Mesendoderm (in vitro differentiated cells): Measurements from ENCODE around the gene TRDN. TPM values are rescaled to one million over a fixed set of nuclear protein-coding genes. Genes with fewer than 3 reads are reported as not detected.
A peak's percentile ranks its signal among the peaks of the same experiment; 100 is the strongest.

ENCODE experiments used
- DNase-seq: peaks from one replicate; pipeline ENCODE4 v3.0.0; 2013
- H2AK5ac ChIP-seq: 2 replicates; pipeline ENCODE4 v1.6.1; 2013; ENCODE audit warnings: low read length, inconsistent platforms
- H2BK120ac ChIP-seq: 2 replicates; pipeline ENCODE4 v1.6.1; 2013; ENCODE audit warnings: low read depth, mild to moderate bottlenecking, low read length, moderate library complexity, mixed read lengths
- H2BK15ac ChIP-seq: replicated peaks from 2 replicates; pipeline ENCODE4 v1.6.1; 2013; ENCODE audit warnings: low read depth, mild to moderate bottlenecking, moderate library complexity
- H2BK5ac ChIP-seq: 2 replicates; pipeline ENCODE4 v1.6.1; 2013; ENCODE audit warnings: low read length, inconsistent platforms
- H3K18ac ChIP-seq: 2 replicates; pipeline ENCODE4 v1.6.1; 2013; ENCODE audit warnings: mild to moderate bottlenecking, low read length, mixed read lengths
- H3K23ac ChIP-seq: one replicate; pipeline ENCODE4 v1.6.1; 2013; ENCODE audit warnings: low read length
- H3K27ac ChIP-seq: 2 replicates; pipeline ENCODE4 v1.5.1; 2013; ENCODE audit warnings: low read depth, mild to moderate bottlenecking, inconsistent platforms, low read length, moderate library complexity
- H3K27me3 ChIP-seq: 2 replicates; pipeline ENCODE4 v1.6.1; 2013; ENCODE audit warnings: low read length, control low read depth, mild to moderate bottlenecking, inconsistent platforms; ENCODE audit not compliant: insufficient read depth, poor library complexity
- H3K36me3 ChIP-seq: 2 replicates; pipeline ENCODE4 v1.6.1; 2013; ENCODE audit warnings: low read length, inconsistent platforms; ENCODE audit not compliant: control insufficient read depth, insufficient read depth
- H3K4ac ChIP-seq: one replicate; pipeline ENCODE4 v1.6.1; 2013; ENCODE audit warnings: low read depth, mild to moderate bottlenecking, low read length, moderate library complexity
- H3K4me1 ChIP-seq: 2 replicates; pipeline ENCODE4 v1.6.1; 2013; ENCODE audit warnings: low read depth, low read length, inconsistent platforms; ENCODE audit not compliant: control insufficient read depth
- H3K4me2 ChIP-seq: 2 replicates; pipeline ENCODE4 v1.6.1; 2013; ENCODE audit warnings: low read length
- H3K4me3 ChIP-seq: 2 replicates; pipeline ENCODE4 v1.5.1; 2013; ENCODE audit warnings: mild to moderate bottlenecking, low read length
- H3K56ac ChIP-seq: one replicate; pipeline ENCODE4 v1.6.1; 2013; ENCODE audit warnings: low read length
- H3K79me1 ChIP-seq: 2 replicates; pipeline ENCODE4 v1.6.1; 2013; ENCODE audit warnings: low read length, inconsistent platforms
- H3K79me2 ChIP-seq: 2 replicates; pipeline ENCODE4 v1.6.1; 2013; ENCODE audit warnings: mild to moderate bottlenecking, low read length; ENCODE audit not compliant: control insufficient read depth, insufficient read depth
- H3K9ac ChIP-seq: 2 replicates; pipeline ENCODE4 v1.6.1; 2013; ENCODE audit warnings: low read length, inconsistent platforms
- H4K5ac ChIP-seq: one replicate; pipeline ENCODE4 v1.6.1; 2013; ENCODE audit warnings: low read length
- H4K8ac ChIP-seq: one replicate; pipeline ENCODE4 v1.6.1; 2013; ENCODE audit warnings: low read depth, mild to moderate bottlenecking, control low read depth, low read length, moderate library complexity
- WGBS: extraction: QIAGEN DNeasy Blood & Tissue Kit; methylation state at CpG from one replicate; pipeline ENCODE4 v1.1.7; 2013; ENCODE audit warnings: low lambda C conversion rate, missing lambda C conversion rate; ENCODE audit not compliant: insufficient coverage; ENCODE audit errors: extremely low coverage; 5-methylcytosine and 5-hydroxymethylcytosine counted together
- polyA plus RNA-seq, 2 experiments: library from polyadenylated mRNA; stranded (reverse); fragments of 200-250 nt; gene quantifications; one replicate each; pipeline ENCODE4 v1.2.3, GENCODE V29; 2013

TRDN gene
- polyA plus RNA-seq (2013, experiment 1 of 2) = 123 TPM
- 118 TPM for polyA plus RNA-seq (2013, experiment 2 of 2)

DNA sequence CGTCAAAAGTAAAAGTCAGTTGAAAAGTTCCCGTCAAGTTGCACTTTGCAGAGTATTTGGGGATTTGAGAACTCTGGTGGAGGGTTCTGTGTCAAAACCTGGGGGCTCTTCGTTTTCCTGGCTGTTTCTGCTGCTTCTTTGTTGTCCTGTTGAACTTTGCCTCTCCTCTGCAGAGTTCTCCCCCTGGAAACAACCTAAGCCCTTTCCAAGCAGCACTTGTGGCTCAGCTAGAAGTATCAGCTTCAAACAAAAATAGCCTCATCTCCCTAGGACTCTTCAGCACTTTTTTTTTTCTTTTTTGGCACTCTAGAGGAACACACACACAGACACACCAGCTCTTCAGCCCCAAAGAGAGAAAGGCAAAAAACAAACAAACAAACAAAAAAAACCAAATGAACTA lies at the start of gene TRDN:
TRDN (minus strand) TSS at position 169 of the 400 bp plus-strand sequence. CDS start 175 bp downstream, outside the sequence.
- Histone ChIP-seq H3K9ac (no peak within 1 kb of the TSS), H2AK5ac (no peak within 1 kb of the TSS), H3K4me2 (no peak within 1 kb of the TSS), H3K23ac (no peak within 1 kb of the TSS), H3K79me2 (no peaks in the 10 kb centered on the region), H2BK15ac (peak within 1 kb of the TSS; percentile 41), H4K8ac (no peak within 1 kb of the TSS), H3K4ac (no peak within 1 kb of the TSS), H2BK120ac (peak within 1 kb of the TSS; percentile 74), H2BK5ac (peak within 1 kb of the TSS; percentile 45), H4K5ac (no peak within 1 kb of the TSS), H3K56ac (peak within 1 kb of the TSS; percentile 45), H3K36me3 (no peaks in the 10 kb centered on the region), H3K18ac (peak within 1 kb of the TSS; percentile 76), H3K4me3 (no peak within 1 kb of the TSS), H3K4me1 (peaks cover 3% of the 10 kb centered on the region), H3K27ac (peak within 1 kb of the TSS; percentile 66), H3K27me3 (no peaks in the 10 kb centered on the region), H3K79me1 (no peaks in the 10 kb centered on the region)
- peak; percentile 25 for DNase-seq
- WGBS = no CpG with 5 or more reads among the region's 3 CpGs

GRCh38 chr6:123681957-123682462 lies 45.3 kb upstream of the TRDN start:
- Histone ChIP-seq H3K9ac (no peak overlapping the region), H3K4me1 (no peaks in the 10 kb centered on the region), H3K27ac (no peak overlapping the region), H3K18ac (no peak overlapping the region), H3K79me1 (no peaks in the 10 kb centered on the region), H3K23ac (no peak overlapping the region), H3K56ac (no peak overlapping the region), H2BK15ac (no peak overlapping the region), H3K4me3 (no peak overlapping the region), H3K79me2 (no peaks in the 10 kb centered on the region), H3K36me3 (no peaks in the 10 kb centered on the region), H3K4me2 (no peak overlapping the region), H2BK120ac (no peak overlapping the region), H4K5ac (no peak overlapping the region), H2BK5ac (no peak overlapping the region), H4K8ac (no peak overlapping the region), H2AK5ac (no peak overlapping the region), H3K27me3 (no peaks in the 10 kb centered on the region), H3K4ac (no peak overlapping the region)
- DNase-seq = peak; percentile 59
- no CpG with 5 or more reads among the region's 1 CpG for WGBS

DNA sequence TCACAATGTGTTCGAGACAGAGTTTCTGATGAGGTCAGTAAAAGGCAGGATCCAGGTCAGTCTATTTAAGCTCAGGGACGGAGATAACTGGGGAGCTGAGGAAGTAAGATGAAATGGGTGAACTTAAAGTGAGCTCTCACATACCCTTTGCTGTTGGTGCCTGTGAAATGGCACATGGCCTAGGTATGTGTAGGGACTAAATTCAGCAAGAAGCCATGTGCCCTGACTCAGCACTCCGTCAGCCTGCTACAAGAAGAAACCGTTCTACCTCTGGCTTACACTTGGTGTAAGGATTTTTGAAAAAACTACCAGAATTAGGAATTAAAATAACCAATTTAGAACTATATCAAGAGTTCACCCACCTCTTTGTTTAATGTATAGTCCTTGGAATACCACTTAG lies 41.1 kb upstream of the TRDN start:
- no peak overlapping the region for H3K4me3 ChIP-seq
- no peak overlapping the region for H3K27ac ChIP-seq
- H2AK5ac ChIP-seq = no peak overlapping the region
- no peaks in the 10 kb centered on the region for H3K79me1 ChIP-seq
- H3K79me2 ChIP-seq = no peaks in the 10 kb centered on the region
- no peak overlapping the region for H3K4me2 ChIP-seq
- no CpG with 5 or more reads among the region's 4 CpGs for WGBS
- peak overlapping the region; percentile 55 for H3K4ac ChIP-seq
- no peak overlapping the region for H3K23ac ChIP-seq
- H3K18ac ChIP-seq = no peak overlapping the region
- no peak overlapping the region for H4K5ac ChIP-seq
- H2BK120ac ChIP-seq = no peak overlapping the region
- H4K8ac ChIP-seq = no peak overlapping the region
- no peaks in the 10 kb centered on the region for H3K27me3 ChIP-seq
- H3K56ac ChIP-seq = no peak overlapping the region
- H3K9ac ChIP-seq = no peak overlapping the region
- no peaks in the 10 kb centered on the region for H3K4me1 ChIP-seq
- no peaks in the 10 kb centered on the region for H3K36me3 ChIP-seq
- peak; percentile 10 for DNase-seq
- H2BK5ac ChIP-seq = no peak overlapping the region
- no peak overlapping the region for H2BK15ac ChIP-seq

- Histone ChIP-seq H2BK120ac (no peak overlapping the region), H4K5ac (no peak overlapping the region), H3K4me1 (no peaks in the 10 kb centered on the region), H3K23ac (no peak overlapping the region), H3K79me1 (no peaks in the 10 kb centered on the region), H3K27me3 (no peaks in the 10 kb centered on the region), H3K4me2 (no peak overlapping the region), H2BK15ac (no peak overlapping the region), H3K9ac (no peak overlapping the region), H3K36me3 (no peaks in the 10 kb centered on the region), H3K4ac (no peak overlapping the region), H3K18ac (no peak overlapping the region), H3K79me2 (no peaks in the 10 kb centered on the region), H3K56ac (no peak overlapping the region), H2AK5ac (no peak overlapping the region), H4K8ac (no peak overlapping the region), H2BK5ac (no peak overlapping the region), H3K27ac (no peak overlapping the region), H3K4me3 (no peak overlapping the region)
- no peak for DNase-seq
- WGBS = no CpG with 5 or more reads among the region's 1 CpG
Measured at GRCh38 chr6:123676793-123677192, 40.0 kb upstream of the TRDN start.

DNA sequence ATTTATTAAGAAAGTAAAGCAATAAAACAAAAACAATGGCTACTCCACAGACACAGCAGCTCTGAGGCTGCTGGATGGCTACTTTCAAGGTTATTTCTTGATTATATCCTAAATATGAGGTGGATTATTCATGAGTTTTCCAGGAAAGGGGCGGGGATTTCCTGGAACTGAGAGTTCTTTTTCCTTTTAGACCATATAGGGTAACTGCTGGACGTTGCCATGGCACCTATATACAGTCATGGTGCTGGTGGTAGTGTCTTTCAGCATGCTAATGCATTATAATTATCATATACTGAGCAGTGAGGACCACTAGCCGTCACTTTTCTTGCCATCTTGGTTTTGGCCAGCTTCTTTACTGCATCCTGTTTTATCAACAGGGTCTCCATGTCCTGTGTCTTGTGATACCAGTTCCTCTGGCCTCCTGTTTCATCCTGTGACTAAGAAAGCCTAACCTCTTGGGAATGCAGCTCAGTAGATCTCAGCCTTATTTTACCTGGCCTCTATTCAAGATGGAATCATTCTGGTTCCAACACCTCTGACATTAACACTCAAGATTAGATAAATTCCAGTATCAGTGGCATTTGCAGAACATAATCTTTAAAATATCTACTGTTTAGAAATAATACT lies 32.3 kb upstream of the TRDN start:
- H3K4me2 ChIP-seq = no peak overlapping the region
- no CpG with 5 or more reads among the region's 3 CpGs for WGBS
- H3K36me3 ChIP-seq = no peaks in the 10 kb centered on the region
- no peak overlapping the region for H4K5ac ChIP-seq
- DNase-seq = no peak
- no peak overlapping the region for H3K18ac ChIP-seq
- H2BK15ac ChIP-seq = no peak overlapping the region
- no peaks in the 10 kb centered on the region for H3K4me1 ChIP-seq
- H2AK5ac ChIP-seq = no peak overlapping the region
- H3K27ac ChIP-seq = no peak overlapping the region
- no peak overlapping the region for H3K4me3 ChIP-seq
- H2BK5ac ChIP-seq = no peak overlapping the region
- peak overlapping the region; percentile 38 for H2BK120ac ChIP-seq
- no peak overlapping the region for H3K4ac ChIP-seq
- H3K9ac ChIP-seq = no peak overlapping the region
- H3K56ac ChIP-seq = no peak overlapping the region
- H3K27me3 ChIP-seq = no peaks in the 10 kb centered on the region
- H4K8ac ChIP-seq = no peak overlapping the region
- no peaks in the 10 kb centered on the region for H3K79me1 ChIP-seq
- H3K23ac ChIP-seq = no peak overlapping the region
- no peaks in the 10 kb centered on the region for H3K79me2 ChIP-seq

- Histone ChIP-seq H3K36me3 (no peaks in the 10 kb centered on the region), H4K5ac (no peak overlapping the region), H3K56ac (no peak overlapping the region), H2AK5ac (no peak overlapping the region), H3K4me1 (no peaks in the 10 kb centered on the region), H3K23ac (no peak overlapping the region), H3K9ac (no peak overlapping the region), H3K79me2 (no peaks in the 10 kb centered on the region), H3K18ac (no peak overlapping the region), H3K27ac (no peak overlapping the region), H3K4ac (no peak overlapping the region), H2BK120ac (no peak overlapping the region), H2BK5ac (no peak overlapping the region), H3K4me2 (no peak overlapping the region), H3K79me1 (no peaks in the 10 kb centered on the region), H4K8ac (no peak overlapping the region), H2BK15ac (no peak overlapping the region), H3K27me3 (no peaks in the 10 kb centered on the region), H3K4me3 (no peak overlapping the region)
- WGBS = no CpG with 5 or more reads among the region's 6 CpGs
- DNase-seq = no peak
Measured at GRCh38 chr6:123668063-123668462, 31.3 kb upstream of the TRDN start.
